AG09309 (cell line): ENCODE measurements around the gene KHDC1.
"Not testable (repeated sequence)": the region's sequence is repeated elsewhere in the genome, so short reads cannot be mapped to it uniquely, and the experiment has no call there.

Experiments used
- DNase-seq: peaks from one replicate; pipeline ENCODE4 v3.0.0-alpha.2; 2010; ENCODE audit warnings: low read depth
- H3K4me3 ChIP-seq: 2 replicates; pipeline ENCODE4 v1.5.1; 2011; ENCODE audit warnings: mild to moderate bottlenecking, low read depth, low read length, moderate library complexity; ENCODE audit not compliant: control insufficient read depth
- CTCF ChIP-seq: IDR thresholded peaks from 2 replicates; pipeline ENCODE4 v1.5.1; 2011; ENCODE audit warnings: mild to moderate bottlenecking, low read depth, low read length, inconsistent platforms; ENCODE audit not compliant: insufficient read depth, control insufficient read depth; ENCODE audit errors: missing control alignments

Gene KHDC1

GRCh38 chr6:73242001-73242400, 21.0 kb downstream of the KHDC1 start:
- H3K4me3 ChIP-seq, result no peak overlapping the region
- no peak for TF ChIP-seq CTCF
- no peak for DNase-seq

- TF ChIP-seq CTCF, result no peak
- DNase-seq, result no peak
- no peak overlapping the region for H3K4me3 ChIP-seq
Observed at GRCh38 chr6:73240730-73241129, 22.3 kb downstream of the KHDC1 start.

GRCh38 chr6:73236144-73236750, 26.7 kb downstream of the KHDC1 start:
- no peak for TF ChIP-seq CTCF
- peak; percentile 94 for DNase-seq
- H3K4me3 ChIP-seq, result no peak overlapping the region

- no peak for TF ChIP-seq CTCF
- peak; percentile 46 for DNase-seq
- no peak overlapping the region for H3K4me3 ChIP-seq
Observed at GRCh38 chr6:73234733-73235132, 28.3 kb downstream of the KHDC1 start.

GRCh38 chr6:73233971-73234370, 29.0 kb downstream of the KHDC1 start:
- H3K4me3 ChIP-seq, result not testable (repeated sequence)

GRCh38 chr6:73233048-73233447, 29.9 kb downstream of the KHDC1 start:
- no peak overlapping the region for H3K4me3 ChIP-seq
- no peak for DNase-seq
- TF ChIP-seq CTCF, result no peak

More at GRCh38 chr6:73233971-73234370, 29.0 kb downstream of the KHDC1 start:
- not testable (repeated sequence) for DNase-seq

- TF ChIP-seq CTCF, result no peak
- no peak for DNase-seq
- H3K4me3 ChIP-seq, result no peak overlapping the region
Observed at GRCh38 chr6:73231986-73232391, 31.0 kb downstream of the KHDC1 start.
